Caco-2 (cell line): ENCODE measurements around the gene TTYH3. TPM values are rescaled to one million over a fixed set of nuclear protein-coding genes. Genes with fewer than 3 reads are reported as not detected.
"Not testable (repeated sequence)": the region's sequence is repeated elsewhere in the genome, so short reads cannot be mapped to it uniquely, and the experiment has no call there.

ENCODE experiments used
- BruUV-seq: library from RNA; stranded (reverse); fragments of 400-500 nt; replicated peaks from 2 replicates; lab custom pipeline; 2021; lab: Mats Ljungman, UMichigan
- CTCF ChIA-PET: fragments of 300-600 bp; sonication (Branson Sonifier 250); formaldehyde crosslinking; loops from one replicate; lab custom pipeline; 2022; ENCODE audit warnings: antibody characterized with exemption; lab: Charles Lee
- POLR2A ChIA-PET: fragments of 300-600 bp; sonication (Branson Sonifier 250); formaldehyde crosslinking; loops from one replicate; lab custom pipeline; 2022; ENCODE audit warnings: antibody characterized with exemption; lab: Charles Lee
- DNase-seq, 2 experiments: peaks; one replicate each; pipeline versions ENCODE4 v3.0.0 to v3.0.0-alpha.2; 2020 to 2022
- H3K27me3 ChIP-seq: replicated peaks from 2 replicates; pipeline ENCODE4 v1.6.0; 2011; ENCODE audit warnings: low read length; ENCODE audit not compliant: control insufficient read depth, insufficient read depth
- H3K36me3 ChIP-seq: 2 replicates; pipeline ENCODE4 v1.5.1; 2011; ENCODE audit warnings: low read length; ENCODE audit not compliant: control insufficient read depth, insufficient read depth
- H3K4me1 ChIP-seq: fragments of 250-450 bp; sonication (Bioruptor Pico); 2 replicates; pipeline ENCODE4 v1.5.1; 2020; ENCODE audit warnings: mild to moderate bottlenecking
- H3K4me3 ChIP-seq: 2 replicates; pipeline ENCODE4 v1.5.1; 2011; ENCODE audit warnings: low read depth, mild to moderate bottlenecking, control low read depth, low read length
- H3K9me3 ChIP-seq: fragments of 250-450 bp; sonication (Bioruptor Pico); 2 replicates; pipeline ENCODE4 v1.5.1; 2020; ENCODE audit warnings: mild to moderate bottlenecking, moderate library complexity
- H3K27ac Mint-ChIP-seq: one replicate; pipeline ENCODE4 v1.8.0; 2022; ENCODE audit warnings: mixed read lengths; ENCODE audit not compliant: unreplicated experiment
- H3K27me3 Mint-ChIP-seq: one replicate; pipeline ENCODE4 v1.8.0; 2022; ENCODE audit warnings: mixed read lengths; ENCODE audit not compliant: insufficient read depth, unreplicated experiment
- H3K36me3 Mint-ChIP-seq: one replicate; pipeline ENCODE4 v1.8.0; 2022; ENCODE audit warnings: mild to moderate bottlenecking, mixed read lengths; ENCODE audit not compliant: insufficient read depth, unreplicated experiment
- H3K4me1 Mint-ChIP-seq: one replicate; pipeline ENCODE4 v1.8.0; 2022; ENCODE audit warnings: low read depth, mixed read lengths; ENCODE audit not compliant: unreplicated experiment
- H3K4me3 Mint-ChIP-seq: one replicate; pipeline ENCODE4 v1.8.0; 2022; ENCODE audit warnings: mild to moderate bottlenecking, moderate library complexity, mixed read lengths; ENCODE audit not compliant: unreplicated experiment
- H3K9me3 Mint-ChIP-seq: one replicate; pipeline ENCODE4 v1.8.0; 2022; ENCODE audit warnings: mixed read lengths; ENCODE audit not compliant: unreplicated experiment
- CTCF ChIP-seq, 2 experiments: fragments of 200-600 bp in 1 of 2; IDR thresholded peaks; 1 replicate in 1 of 2; 2 replicates in 1 of 2; pipeline versions ENCODE4 v1.5.1 to v1.8.0; 2011 to 2022; ENCODE audit warnings: antibody characterized with exemption in 1 of 2, control low read depth in 1 of 2, inconsistent platforms in 1 of 2, low read depth in 1 of 2, low read length in 1 of 2, mild to moderate bottlenecking in 1 of 2, moderate library complexity in 1 of 2; ENCODE audit not compliant: insufficient read depth in 1 of 2, severe bottlenecking in 1 of 2, unreplicated experiment in 1 of 2
- intact Hi-C: fragments of 100-400 bp; cut with micrococcal nuclease; formaldehyde crosslinking; loops from one replicate; pipeline ENCODE4 v1.10.0; 2022; ENCODE audit not compliant: unreplicated experiment
- total RNA-seq: library from RNA; stranded (reverse); gene quantifications from 2 replicates; pipeline ENCODE4 v1.2.3, GENCODE V29; 2022

TTYH3 gene
- total RNA-seq, 1 experiment from 2014 or later: 57.3 TPM

GRCh38 chr7:2675256-2675764 lies 43.5 kb downstream of the TTYH3 start:
- Mint-ChIP-seq H3K36me3 (peaks cover 4% of the 10 kb centered on the region), H3K27ac (no peak overlapping the region), H3K4me3 (no peak overlapping the region), H3K27me3 (peaks cover 5% of the 10 kb centered on the region), H3K9me3 (peaks cover 11% of the 10 kb centered on the region), H3K4me1 (peaks cover 14% of the 10 kb centered on the region)
- no peak for DNase-seq
- Histone ChIP-seq H3K27me3 (no peaks in the 10 kb centered on the region), H3K9me3 (no peaks in the 10 kb centered on the region), H3K4me1 (no peaks in the 10 kb centered on the region), H3K4me3 (no peak overlapping the region), H3K36me3 (no peaks in the 10 kb centered on the region)
- no TSS peak for BruUV-seq
- CTCF ChIA-PET: no interaction called here
- intact Hi-C loops: loop anchor here (10.0 kb wide), 1 partner anchor 169 kb away; the partner anchor contains the start of gene GNA12
- POLR2A ChIA-PET: no interaction called here
- no peak for TF ChIP-seq CTCF (IDR thresholded peaks at IDR 0.05; ENCODE audit: insufficient read depth in 1 of 2, low read depth in 1 of 2, low read length in 1 of 2, severe bottlenecking in 1 of 2, unreplicated experiment in 1 of 2)

GRCh38 chr7:2676576-2676975 lies 44.8 kb downstream of the TTYH3 start:
- POLR2A ChIA-PET, H3K36me3 ChIP-seq, H3K27me3 Mint-ChIP-seq, H3K4me1 Mint-ChIP-seq, DNase-seq, H3K36me3 Mint-ChIP-seq, H3K4me1 ChIP-seq, H3K4me3 ChIP-seq, H3K27me3 ChIP-seq, H3K9me3 ChIP-seq, H3K27ac Mint-ChIP-seq, BruUV-seq, H3K4me3 Mint-ChIP-seq: not testable (repeated sequence)
- CTCF ChIA-PET: interaction anchor here (0.7 kb wide), 1 partner anchor 236 kb away, joined by 3 read pairs; no protein-coding TSS in a partner anchor
- intact Hi-C loops: loop anchor here (10.0 kb wide), 1 partner anchor 168 kb away; the partner anchor contains the start of gene GNA12
- H3K9me3 Mint-ChIP-seq: peaks cover 11% of the 10 kb centered on the region

GRCh38 chr7:2678454-2678853 lies 46.7 kb downstream of the TTYH3 start:
- H3K9me3 ChIP-seq, H3K27ac Mint-ChIP-seq, BruUV-seq, H3K27me3 ChIP-seq, H3K36me3 ChIP-seq, H3K4me3 ChIP-seq, CTCF ChIA-PET, H3K4me3 Mint-ChIP-seq, POLR2A ChIA-PET, H3K36me3 Mint-ChIP-seq, DNase-seq, H3K27me3 Mint-ChIP-seq, H3K4me1 ChIP-seq, H3K4me1 Mint-ChIP-seq: not testable (repeated sequence)
- intact Hi-C loops: loop anchor here (10.0 kb wide), 1 partner anchor 166 kb away; the partner anchor contains the start of gene GNA12
- H3K9me3 Mint-ChIP-seq: peaks cover 11% of the 10 kb centered on the region

GRCh38 chr7:2679135-2680127 lies 47.6 kb downstream of the TTYH3 start:
- H3K4me3 Mint-ChIP-seq, H3K27me3 Mint-ChIP-seq, POLR2A ChIA-PET, H3K27ac Mint-ChIP-seq, H3K36me3 ChIP-seq, H3K9me3 Mint-ChIP-seq, H3K4me1 Mint-ChIP-seq, BruUV-seq, H3K4me1 ChIP-seq, DNase-seq, H3K27me3 ChIP-seq, H3K9me3 ChIP-seq, H3K36me3 Mint-ChIP-seq: not testable (repeated sequence)
- CTCF ChIA-PET: interaction anchor here (0.6 to 2.3 kb wide), 2 partner anchors 8 to 95 kb away, joined by 3 to 13 read pairs; no protein-coding TSS in a partner anchor
- peak overlapping the region; percentile 22 for H3K4me3 ChIP-seq
- intact Hi-C loops: loop anchor here (1.0 to 10.0 kb wide), 4 partner anchors 8 to 227 kb away; partner anchors contain the start of gene GNA12
